CD4-positive, alpha-beta T cell treated with Interleukin-4 for 1 hour (primary cell): ENCODE measurements around the gene MASP2.
"Not testable (repeated sequence)": the region's sequence is repeated elsewhere in the genome, so short reads cannot be mapped to it uniquely, and the experiment has no call there.

Source experiments
- DNase-seq, 2 donors: peaks; one replicate each; pipeline ENCODE4 v3.0.0-alpha.2; 2020 to 2022

The MASP2 gene

DNA sequence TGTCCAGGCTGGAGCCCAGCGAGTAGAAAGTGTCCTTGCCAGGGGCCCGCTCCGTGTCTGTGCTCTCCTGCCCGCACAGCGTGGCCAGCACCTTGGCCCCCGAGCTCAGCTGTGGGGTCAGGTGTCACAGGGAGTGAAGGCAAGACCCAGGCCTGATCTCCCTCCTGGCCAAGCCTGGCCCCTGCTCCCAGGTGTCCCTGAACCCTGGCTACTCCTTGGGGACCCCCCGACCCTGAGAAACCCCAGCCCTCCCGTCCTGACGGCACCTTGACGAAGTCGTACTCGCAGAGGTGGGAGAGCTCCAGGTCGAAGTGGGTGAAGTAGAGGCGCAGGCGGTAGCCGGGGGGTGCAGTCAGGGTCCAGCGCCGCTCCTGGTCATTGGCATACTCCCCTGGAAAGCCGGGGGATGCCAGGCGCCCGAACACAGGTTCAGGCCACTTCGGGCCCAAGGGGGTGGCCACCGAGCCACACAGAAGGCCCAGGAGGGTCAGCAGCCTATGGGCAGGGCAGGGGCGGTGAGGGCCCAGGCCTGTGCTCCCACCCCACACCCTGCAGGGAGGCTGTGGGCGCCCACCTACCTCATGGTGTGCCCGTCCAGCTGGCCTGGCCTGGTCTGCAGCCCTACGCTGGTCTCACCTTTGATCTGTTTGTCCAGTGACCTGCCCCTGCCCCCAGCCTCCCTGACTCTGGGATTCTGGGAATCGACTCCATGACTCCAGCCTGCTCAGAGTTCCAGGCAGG lies at the start of gene MASP2:
MASP2 (minus strand) TSS at position 615 of the 741 bp plus-strand sequence; CDS start at position 583, 32 bp downstream.
- DNase-seq = no peak

DNA sequence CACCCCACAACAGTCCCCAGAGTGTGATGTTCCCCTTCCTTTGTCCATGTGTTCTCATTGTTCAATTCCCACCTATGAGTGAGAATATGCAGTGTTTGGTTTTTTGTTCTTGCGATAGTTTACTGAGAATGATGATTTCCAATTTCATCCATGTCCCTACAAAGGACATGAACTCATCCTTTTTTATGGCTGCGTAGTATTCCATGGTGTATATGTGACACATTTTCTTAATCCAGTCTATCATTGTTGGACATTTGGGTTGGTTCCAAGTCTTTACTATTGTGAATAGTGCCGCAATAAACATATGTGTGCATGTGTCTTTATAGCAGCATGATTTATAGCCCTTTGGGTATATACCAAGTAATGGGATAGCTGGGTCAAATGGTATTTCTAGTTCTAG lies 36.7 kb upstream of the MASP2 start:
- DNase-seq = not testable (repeated sequence)

DNA sequence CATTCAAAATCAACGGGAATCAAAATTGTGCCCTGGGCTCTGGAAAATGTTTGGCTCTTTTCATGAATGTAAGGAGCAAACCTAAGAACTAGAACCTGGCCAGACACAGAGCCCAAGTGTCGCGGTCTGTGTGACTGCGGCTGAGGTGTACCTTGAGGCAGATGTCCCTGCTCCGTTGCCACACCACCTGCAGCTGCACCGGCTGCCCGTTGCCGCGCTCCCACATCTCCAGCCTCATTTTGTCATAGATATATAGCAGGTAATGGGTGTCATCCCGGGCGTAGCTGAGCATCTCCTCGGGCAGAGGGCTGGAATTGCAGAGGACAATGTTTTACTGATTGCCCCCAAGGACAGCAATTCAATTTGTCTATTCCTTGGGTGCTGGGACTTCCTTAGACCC lies 33.9 kb upstream of the MASP2 start:
- no peak for DNase-seq

DNA sequence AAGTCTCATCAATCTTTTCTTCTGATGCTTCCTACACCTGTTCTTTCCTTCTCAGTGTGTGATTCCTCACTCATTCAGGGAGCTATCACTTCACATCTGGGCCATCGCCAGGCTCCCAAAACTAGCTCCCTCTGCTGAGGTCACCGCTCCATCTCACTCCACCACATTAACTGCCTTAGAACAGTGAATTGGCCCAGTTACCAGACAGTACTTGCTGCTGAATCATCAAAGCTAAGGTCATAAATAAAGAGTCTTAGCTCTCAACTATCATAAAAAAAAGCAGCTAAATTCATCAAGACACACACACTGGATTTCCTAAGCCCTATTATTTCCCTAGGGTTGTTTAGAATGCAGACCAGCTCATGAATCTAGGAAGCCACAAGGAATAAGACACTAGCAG lies 31.6 kb upstream of the MASP2 start:
- DNase-seq = no peak

DNA sequence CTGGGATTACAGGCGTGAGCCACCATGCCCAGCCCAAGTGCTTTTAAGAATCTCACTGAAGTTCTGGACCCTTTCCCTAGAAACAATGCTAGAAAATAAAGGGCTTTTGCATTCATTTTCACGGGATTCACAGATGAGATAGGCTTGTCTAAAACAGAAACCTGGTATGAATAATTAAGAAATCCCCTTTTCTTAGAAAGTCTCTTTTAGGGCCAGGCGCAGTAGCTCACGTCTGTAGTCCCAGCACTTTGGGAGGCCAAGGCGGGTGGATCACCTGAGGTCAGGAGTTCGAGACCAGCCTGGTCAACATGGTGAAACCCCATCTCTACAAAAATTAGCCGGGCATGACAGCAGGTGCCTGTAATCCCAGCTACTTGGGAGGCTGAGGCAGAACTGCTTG lies 26.4 kb upstream of the MASP2 start:
- not testable (repeated sequence) for DNase-seq

DNA sequence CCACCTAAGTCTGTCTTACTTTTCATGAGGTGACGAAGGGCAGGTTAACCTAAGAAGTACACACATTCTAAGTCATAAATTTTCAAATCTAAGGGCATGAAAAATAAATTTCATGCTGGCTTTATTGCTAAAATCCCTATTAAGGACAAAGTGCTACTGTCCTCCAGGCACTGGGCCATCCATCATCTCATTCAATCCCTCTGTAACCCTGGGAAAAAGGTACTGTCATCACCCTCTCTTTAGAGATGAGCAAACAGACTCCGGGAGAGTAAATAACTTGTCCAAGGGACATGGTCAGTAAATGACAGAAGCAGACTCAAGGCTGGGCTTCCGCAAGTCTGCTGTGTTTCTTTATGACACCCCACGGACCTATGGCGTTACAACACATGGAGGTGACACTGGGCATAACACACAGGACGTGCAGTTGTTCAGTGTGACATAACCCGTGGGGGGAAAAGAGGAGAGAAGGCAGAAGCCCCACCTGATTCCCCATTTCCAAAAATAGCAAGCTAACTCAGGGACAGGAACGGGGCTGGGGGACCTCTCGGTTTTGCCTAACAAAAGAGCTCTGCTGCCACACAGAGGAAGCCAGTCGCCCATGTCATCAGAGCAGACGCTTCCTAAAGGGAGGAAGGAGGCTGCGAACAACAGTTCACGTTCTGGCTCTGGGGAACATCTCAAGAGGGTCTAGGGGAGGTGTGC lies 25.3 kb upstream of the MASP2 start:
- no peak for DNase-seq

DNA sequence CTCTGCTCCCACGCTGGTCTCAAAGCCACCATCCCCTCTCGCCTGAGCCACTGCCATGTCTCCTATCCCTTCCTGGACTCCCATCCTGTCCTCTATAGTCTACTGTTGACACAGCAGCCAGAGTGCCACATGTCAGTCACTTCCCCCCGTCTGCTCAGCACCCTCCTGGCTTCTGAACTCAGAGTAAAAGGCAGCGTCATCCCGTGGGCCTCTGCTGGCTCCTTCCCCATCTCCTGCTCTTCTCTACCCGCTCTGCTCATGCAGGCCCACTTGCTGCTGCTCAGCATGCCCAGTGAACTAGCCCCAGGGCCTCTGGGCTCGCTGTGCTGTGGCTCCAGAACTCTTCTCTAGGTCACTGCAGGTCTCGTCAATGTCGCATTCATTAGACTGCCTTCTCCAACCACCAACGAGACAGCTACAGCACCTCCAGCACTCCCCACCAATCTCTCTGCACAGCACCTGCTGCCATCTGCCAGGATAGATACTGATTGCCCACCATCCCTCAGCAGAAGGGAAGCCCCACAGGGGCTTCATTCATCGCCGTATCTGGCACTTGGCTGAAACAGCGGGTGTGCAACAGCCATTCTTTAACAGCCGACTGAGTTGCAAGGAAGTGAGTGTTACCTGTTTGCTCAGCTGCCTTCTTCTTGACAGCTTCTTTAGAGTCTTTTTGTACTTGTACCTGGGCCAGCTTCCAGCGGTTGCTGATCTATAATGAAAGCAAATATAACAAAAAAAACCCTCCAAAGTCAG lies 24.6 kb upstream of the MASP2 start:
- DNase-seq = no peak

DNA sequence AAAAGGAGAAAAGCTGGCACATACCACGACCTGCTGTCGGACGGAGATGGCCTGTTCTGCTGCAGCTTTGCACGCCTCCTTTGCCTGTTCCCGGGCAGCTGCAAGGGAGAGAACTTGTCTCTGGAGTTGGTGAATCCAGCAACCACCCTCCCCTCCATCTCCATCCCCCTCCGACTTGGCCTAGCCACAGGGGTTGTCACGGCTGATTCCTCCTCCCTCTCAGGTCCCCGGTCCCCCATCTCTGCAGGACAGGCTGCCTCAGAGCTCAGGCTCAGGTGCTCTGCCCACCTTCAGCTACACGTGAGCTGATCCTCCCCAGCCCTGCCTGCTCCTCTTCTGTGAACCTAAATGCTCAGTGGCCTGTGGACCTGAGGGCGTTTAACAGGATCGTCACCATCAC lies 23.8 kb upstream of the MASP2 start:
- DNase-seq = no peak

DNA sequence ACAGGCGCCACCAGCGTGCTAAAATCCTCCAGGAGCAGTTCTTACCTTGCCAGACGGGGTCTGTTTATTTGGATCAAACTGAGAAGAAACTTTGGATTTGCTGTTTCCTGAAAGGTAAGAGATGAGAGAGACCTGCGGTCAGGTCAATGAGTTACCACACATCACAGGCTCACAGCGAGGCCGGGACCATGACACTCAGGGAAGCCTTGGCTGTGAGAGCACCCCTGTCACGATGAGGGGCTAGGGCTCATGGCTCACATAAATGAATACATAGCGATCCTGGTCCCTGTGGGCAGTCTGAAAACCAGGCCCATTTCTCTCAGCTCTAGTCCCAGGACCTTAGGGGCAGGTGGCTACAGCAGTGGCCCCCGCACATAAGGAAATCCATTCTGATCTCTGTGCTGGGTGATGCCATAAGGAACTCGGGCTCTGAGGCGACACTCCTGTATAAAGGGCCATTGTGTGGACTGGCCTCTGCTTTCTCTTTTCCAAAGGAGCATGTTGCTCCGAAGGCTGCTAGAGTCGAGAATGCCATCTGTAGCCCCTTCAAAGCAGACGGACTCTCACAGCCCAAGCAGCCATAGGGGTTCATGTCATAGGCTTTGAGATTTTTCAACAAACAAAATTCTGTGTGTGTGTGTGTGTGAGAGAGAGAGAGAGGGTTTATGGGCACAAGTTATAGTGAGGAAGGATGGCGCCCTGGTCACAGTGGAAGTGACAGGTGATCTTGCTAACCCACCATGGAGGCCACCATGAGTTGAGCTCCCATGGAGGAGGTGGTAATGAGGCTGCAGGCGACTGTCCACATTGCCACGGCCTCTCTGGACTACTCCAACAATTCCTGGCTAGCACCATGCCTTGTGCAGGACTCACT lies 21.8 kb upstream of the MASP2 start:
- no peak for DNase-seq

DNA sequence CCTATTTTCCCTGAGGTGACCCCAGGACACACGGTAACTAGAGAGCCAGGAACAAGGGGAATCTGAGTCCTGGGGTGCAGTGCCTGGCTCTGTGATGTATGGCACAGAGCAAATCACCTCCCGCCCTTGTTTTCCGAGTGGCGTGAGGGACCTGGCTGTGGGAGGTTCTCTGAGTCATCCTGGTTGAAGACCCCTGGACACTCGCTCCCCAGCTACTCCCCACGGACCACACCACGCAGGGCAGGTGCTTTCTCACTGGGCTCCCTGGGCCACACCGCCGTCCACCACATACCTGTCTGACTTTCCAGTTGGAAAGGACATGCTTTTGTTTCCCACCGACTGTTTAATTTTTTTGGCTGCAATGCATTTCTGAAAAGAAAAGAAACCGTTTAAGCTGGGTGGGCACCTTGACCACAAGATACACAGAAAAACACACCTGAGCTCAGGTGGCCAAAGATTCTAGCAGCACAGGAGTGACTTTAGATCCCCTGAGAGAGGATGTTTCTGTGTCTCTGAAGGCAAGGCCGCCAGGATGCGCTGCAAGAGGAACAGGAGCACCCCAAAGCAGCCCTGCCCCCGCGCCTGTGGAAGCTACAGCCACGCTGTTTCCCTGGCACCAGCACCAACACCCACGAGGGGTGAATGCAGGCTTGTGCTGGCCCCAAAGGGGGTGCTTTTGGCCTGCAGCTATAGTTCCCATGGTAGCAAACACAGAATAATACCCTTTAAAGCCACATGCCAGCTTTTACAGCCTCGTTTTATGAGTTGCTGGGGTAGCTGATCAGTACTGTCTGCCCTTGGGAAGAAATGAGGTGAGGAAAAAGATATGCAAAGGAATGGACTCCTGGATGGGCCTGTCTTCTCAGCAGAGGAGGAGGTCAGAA lies 20.9 kb upstream of the MASP2 start:
- DNase-seq = no peak

DNA sequence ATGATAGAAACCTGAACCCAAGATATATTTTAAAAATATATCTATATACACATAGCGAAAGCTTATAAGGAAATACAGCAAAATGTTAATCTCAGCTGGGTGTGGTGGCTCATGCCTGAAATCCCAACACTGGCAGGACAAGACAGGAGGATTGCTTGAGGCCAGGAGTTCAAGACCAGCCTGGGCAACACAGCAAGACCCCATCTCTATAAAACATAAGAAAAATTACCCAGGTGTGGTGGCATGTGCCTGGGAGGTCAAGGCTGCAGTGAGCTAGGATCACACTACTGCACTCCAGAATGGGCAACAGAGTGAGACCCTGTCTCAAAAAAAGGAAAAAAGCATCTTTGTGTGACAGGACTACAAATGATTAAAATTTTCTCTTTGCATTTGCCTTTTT lies 18.8 kb upstream of the MASP2 start:
- no peak for DNase-seq

DNA sequence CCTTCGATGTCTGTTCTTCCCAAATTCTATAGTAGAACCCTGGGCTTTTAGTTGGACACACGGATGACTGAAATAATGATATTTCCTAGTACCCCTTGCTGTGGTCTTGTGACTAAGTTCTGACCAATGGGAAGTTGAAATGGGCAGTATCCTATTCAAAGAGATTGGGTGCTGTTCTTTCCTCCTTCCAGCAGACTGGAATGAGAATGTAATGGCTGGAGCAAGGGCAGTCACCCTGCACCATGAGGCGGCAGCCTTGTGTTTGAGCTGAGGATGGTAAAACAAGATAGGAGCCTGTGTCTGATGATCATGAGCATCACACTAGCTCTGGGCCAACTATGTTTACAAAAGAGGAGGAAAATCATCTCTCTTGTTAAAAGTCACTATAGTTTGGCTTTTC lies 17.9 kb upstream of the MASP2 start:
- DNase-seq = no peak

DNA sequence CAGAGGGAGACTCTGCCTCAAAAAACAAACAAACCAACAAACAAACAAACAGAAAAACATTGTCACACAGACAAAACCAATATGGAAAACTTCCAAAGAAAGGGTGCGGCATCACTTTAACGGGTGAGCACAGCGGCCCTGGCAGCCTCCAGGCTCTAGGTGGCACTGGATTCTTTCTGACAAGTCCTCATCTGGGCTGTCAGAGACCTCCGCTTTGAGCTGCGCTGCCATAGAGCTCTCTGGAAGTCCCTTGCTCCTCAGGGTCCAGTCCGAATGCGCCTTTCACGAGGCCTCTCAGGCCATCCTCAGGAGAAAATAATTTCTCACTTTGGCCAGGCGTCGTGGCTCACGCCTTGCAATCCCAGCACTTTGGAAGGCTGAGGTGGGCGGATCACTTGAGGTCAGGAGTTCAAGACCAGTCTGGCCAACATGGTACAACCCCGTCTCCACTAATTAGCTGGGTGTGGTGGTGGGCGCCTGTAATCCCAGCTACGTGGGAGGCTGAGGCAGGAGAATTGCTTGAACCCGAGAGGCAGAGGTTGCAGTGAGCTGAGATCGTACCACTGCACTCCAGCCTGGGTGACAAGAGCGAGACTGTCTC lies 17.0 kb upstream of the MASP2 start:
- not testable (repeated sequence) for DNase-seq

DNA sequence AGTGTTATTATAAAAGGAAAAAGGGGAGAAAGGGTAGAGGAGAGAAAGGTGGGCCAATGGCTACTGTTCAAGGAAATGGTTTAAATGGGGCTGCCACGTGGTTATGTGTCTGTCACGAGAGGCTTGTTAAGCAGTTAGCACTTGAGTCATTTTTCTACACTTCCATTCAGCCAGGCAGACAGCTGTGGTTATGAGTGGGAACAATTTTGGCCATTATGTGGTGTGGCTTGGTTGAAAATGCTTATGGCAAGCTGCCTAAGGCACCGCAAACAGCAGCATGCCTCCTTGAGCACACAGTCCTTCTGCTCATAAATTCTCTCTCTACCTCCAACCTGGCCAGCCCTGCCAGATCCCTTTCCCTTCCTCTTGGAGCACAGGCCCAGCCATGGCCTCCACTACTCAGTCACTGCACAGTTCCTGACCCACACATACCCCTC lies 15.9 kb upstream of the MASP2 start:
- DNase-seq = peak in 1 of 2 donors; percentile 20

DNA sequence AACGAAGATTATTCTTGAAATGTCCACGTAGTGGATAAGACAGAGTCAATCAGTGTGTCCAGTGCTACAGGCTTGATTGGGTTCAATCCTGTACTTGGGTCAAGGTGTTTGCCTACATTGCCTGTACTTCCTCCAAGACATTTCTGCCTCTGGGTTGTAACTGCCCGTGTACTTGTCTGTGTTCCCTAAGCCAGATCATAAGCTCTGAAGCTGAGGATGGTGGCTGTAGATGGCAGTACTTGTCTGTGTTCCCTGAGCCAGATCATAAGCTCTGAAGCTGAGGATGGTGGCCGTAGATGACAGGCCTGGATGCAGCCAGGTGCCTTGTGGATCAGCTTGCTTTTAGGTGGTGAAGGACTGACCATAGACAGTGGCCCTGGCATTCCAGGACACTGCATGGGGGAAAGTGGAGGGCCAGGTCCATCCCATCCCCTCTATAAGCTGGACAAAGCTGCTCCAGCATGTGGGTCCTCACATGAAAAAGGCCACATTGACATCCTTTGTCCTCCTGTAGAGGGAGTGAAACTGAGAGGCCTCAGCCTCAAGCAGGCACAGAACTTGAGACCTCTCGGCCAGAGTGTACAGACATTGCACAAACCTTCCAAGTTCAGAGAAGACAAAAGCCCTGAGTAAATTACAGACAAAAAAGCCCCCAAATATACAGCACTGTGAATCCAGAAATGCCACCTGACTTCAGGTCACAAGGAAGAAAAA lies 14.8 kb upstream of the MASP2 start:
- DNase-seq = no peak

DNA sequence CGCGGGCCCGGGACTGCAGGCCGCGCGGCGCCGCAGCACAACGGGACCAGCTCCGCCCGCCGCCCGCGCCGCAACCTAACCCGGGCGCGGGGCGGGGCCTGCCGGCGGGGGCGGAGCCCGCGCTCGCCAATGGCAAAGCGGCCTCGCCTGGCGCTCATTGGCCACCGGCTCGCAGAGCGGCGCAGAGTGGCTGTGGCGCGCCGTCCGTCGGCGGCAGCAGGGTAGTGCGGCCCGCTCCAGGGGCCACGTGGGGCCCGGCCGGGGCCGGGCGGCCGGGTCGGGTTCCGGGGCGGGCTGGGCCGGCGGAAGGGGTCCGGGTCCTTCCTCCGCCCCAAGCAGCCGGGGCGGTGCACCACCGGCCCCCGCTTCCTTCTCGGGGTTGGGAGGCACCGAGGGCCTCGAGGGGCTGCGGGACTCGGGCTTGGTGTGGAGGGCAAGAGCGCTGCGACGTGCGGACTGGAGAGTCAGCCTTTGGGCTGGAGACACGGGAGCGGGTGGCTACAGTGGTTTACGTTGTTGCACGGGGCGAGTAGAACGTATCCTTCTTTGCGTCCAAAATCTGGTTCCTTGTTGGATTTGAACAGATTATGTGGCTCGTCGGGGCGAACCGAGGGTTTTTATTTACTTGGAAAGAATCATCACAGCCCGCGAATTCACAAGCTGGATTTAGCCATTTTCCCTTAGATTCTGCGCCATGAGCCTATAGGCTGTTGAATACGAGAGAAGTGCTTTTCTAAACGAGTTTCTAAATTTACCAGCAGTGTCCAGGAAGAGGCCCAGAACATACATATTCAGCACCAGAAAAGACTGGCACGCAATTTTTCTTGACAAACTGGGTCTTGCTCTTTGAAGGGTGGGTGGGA lies 13.2 kb upstream of the MASP2 start, which contains the start of gene SRM:
SRM (minus strand) TSS at position 51 of the 863 bp plus-strand sequence. CDS start 75 bp downstream, outside the sequence.
- DNase-seq = peak; percentile 90 to 91

DNA sequence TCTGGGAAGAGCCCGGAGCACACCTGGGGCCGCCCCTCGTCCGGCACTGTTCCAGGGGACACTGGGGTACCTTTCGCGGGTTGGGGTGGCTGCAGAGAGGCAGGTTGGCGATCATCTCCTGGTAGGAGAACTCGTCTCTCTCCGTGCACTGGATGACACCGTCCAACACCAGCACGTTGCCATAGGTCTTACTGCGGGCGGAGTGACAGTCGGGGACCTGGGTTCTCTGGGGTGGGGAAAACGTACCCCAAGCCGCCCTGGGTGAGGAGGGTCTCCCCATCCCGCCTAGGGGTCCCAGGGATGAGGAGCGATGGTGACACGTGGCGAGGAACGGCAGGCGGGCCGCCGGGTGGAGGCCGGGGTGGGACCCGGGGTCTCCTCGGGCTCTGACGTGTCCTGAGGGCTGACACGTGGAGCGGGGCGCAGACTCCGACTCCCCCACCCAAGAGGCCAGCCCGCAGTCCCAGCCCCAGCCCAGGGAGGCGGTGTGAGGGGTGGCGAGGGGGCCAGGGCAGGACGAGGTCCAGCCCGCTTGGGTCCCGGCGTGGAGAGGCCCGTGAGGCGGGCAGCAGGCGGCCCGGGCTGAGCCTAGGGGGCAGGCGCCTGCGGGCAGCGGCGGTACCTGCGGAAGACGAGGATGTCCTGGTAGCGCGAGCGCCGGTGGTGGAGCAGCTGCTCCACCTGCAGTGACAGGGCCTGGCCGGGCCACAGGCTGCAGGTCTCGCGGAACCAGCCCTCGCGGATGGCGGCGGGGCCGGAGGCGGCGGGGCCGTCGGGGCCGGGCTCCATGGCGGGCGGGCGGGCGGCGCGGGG lies 12.3 kb upstream of the MASP2 start:
- no peak for DNase-seq

DNA sequence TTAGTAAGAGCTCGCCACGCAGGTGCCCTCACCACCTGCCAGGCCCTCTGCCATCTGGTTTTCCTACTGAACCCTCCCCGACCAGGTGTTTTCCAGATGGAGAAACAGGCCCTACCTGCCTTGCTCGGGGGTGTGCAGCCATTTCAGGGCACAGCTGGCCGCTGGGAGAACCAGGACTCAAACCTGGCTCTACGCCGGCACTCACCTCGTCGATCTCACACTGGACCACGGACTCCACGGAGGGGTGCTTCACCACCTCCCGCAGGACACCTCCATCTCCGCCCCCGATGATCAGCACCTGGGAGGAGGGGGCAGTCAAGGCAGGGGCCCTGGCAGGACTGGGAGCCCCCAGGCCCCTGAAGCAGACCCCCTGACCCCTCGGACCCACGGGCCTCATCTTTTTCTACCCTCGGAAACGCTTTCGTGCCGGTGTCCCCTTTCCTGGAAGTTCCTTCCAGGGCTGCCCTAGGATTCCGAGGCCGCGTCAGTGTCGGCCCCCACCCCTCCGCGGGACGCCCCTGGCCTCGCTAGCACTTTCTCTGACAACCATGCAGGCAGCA lies 11.6 kb upstream of the MASP2 start:
- no peak for DNase-seq
